ENCODE results near the gene MEIS2. TPM values are rescaled to one million over a fixed set of nuclear protein-coding genes. Genes with fewer than 3 reads are reported as not detected.

MEIS2 gene
- polyA plus RNA-seq, 1 donor from 2014 or later, result 825 TPM

GRCh38 chr15:37077623-37078351, 22.6 kb downstream of the MEIS2 start:
- Histone ChIP-seq H3K27me3 (ENCODE audit: insufficient read depth, low read depth, low read length) (no peaks in the 10 kb centered on the region), H3F3A (ENCODE audit: insufficient read depth, low read length, poor library complexity, severe bottlenecking) (peaks cover under 1% of the 10 kb centered on the region), H3K36me3 (ENCODE audit: insufficient read depth, low read length) (peaks cover 10% of the 10 kb centered on the region), H3K79me2 (replicated peaks; ENCODE audit: insufficient read depth, low read length) (peaks cover 100% of the 10 kb centered on the region), H4K20me1 (ENCODE audit: insufficient read depth) (peaks cover 90% of the 10 kb centered on the region), H3K27ac (ENCODE audit: low read length) (peak overlapping the region; percentile 99), H3K4me2 (ENCODE audit: low read length) (peak overlapping the region; percentile 41), H3K9me2 (ENCODE audit: insufficient read depth, low read length) (no peaks in the 10 kb centered on the region), H3K9ac (ENCODE audit: low read length) (peak overlapping the region; percentile 29), H2AFZ (ENCODE audit: low read depth, low read length) (no peak overlapping the region), H3K4me3 (ENCODE audit: low read length) (peak overlapping the region; percentile 93), H3K9me3 (ENCODE audit: low read length) (no peaks in the 10 kb centered on the region)
- TF ChIP-seq REST (IDR thresholded peaks at IDR 0.05; ENCODE audit: borderline replicate concordance) (peak; percentile 12), EZH2 (IDR thresholded peaks at IDR 0.05; ENCODE audit: borderline replicate concordance, insufficient read depth, low read length, poor library complexity, severe bottlenecking) (no peak), POLR2AphosphoS5 (IDR thresholded peaks at IDR 0.05) (peak; percentile 30), CTCF (IDR thresholded peaks at IDR 0.05; ENCODE audit: poor library complexity, severe bottlenecking) (no peak), TAF1 (IDR thresholded peaks at IDR 0.05; ENCODE audit: low read depth) (no peak), EP300 (conservative IDR thresholded peaks at IDR 0.05; ENCODE audit: poor library complexity, severe bottlenecking) (no peak), MXI1 (conservative IDR thresholded peaks at IDR 0.05; ENCODE audit: poor library complexity, severe bottlenecking) (no peak), RAD21 (conservative IDR thresholded peaks at IDR 0.05) (no peak), SMC3 (conservative IDR thresholded peaks at IDR 0.05; ENCODE audit: poor library complexity) (no peak)

GRCh38 chr15:37076543-37076942, 23.8 kb downstream of the MEIS2 start:
- Histone ChIP-seq H3K4me2 (ENCODE audit: low read length) (peak overlapping the region; percentile 42), H3K4me3 (ENCODE audit: low read length) (peak overlapping the region; percentile 93), H3F3A (ENCODE audit: insufficient read depth, low read length, poor library complexity, severe bottlenecking) (no peaks in the 10 kb centered on the region), H3K9me2 (ENCODE audit: insufficient read depth, low read length) (no peaks in the 10 kb centered on the region), H3K27ac (ENCODE audit: low read length) (peak overlapping the region; percentile 99), H3K36me3 (ENCODE audit: insufficient read depth, low read length) (peaks cover 2% of the 10 kb centered on the region), H3K9me3 (ENCODE audit: low read length) (no peaks in the 10 kb centered on the region), H2AFZ (ENCODE audit: low read depth, low read length) (no peak overlapping the region), H3K27me3 (ENCODE audit: insufficient read depth, low read depth, low read length) (no peaks in the 10 kb centered on the region), H4K20me1 (ENCODE audit: insufficient read depth) (peaks cover 89% of the 10 kb centered on the region), H3K9ac (ENCODE audit: low read length) (peak overlapping the region; percentile 22), H3K79me2 (replicated peaks; ENCODE audit: insufficient read depth, low read length) (peaks cover 100% of the 10 kb centered on the region)
- TF ChIP-seq EZH2 (IDR thresholded peaks at IDR 0.05; ENCODE audit: borderline replicate concordance, insufficient read depth, low read length, poor library complexity, severe bottlenecking) (no peak), EP300 (conservative IDR thresholded peaks at IDR 0.05; ENCODE audit: poor library complexity, severe bottlenecking) (no peak), RAD21 (conservative IDR thresholded peaks at IDR 0.05) (no peak), CTCF (IDR thresholded peaks at IDR 0.05; ENCODE audit: poor library complexity, severe bottlenecking) (no peak), TAF1 (IDR thresholded peaks at IDR 0.05; ENCODE audit: low read depth) (no peak), MXI1 (conservative IDR thresholded peaks at IDR 0.05; ENCODE audit: poor library complexity, severe bottlenecking) (no peak), SMC3 (conservative IDR thresholded peaks at IDR 0.05; ENCODE audit: poor library complexity) (no peak), REST (IDR thresholded peaks at IDR 0.05; ENCODE audit: borderline replicate concordance) (no peak), POLR2AphosphoS5 (IDR thresholded peaks at IDR 0.05) (no peak)
